H9 (cell line): ENCODE results near the gene WDR5B. TPM values are rescaled to one million over a fixed set of nuclear protein-coding genes. Genes with fewer than 3 reads are reported as not detected.
A peak's percentile ranks its signal among the peaks of the same experiment; 100 is the strongest.

Experiments used
- DNase-seq: peaks from one replicate; pipeline ENCODE4 v3.0.0-alpha.2; 2017
- H2AFZ ChIP-seq: one replicate; pipeline ENCODE4 v1.6.1; 2013; ENCODE audit warnings: mild to moderate bottlenecking, low read length, control low read depth, moderate library complexity
- H2AK5ac ChIP-seq: 2 replicates; pipeline ENCODE4 v1.6.1; 2013; ENCODE audit warnings: low read length, control low read depth, mixed read lengths; ENCODE audit not compliant: insufficient read length
- H2BK120ac ChIP-seq: one replicate; pipeline ENCODE4 v1.6.1; 2013; ENCODE audit warnings: low read depth, mild to moderate bottlenecking, low read length, control low read depth, inconsistent platforms; ENCODE audit not compliant: poor library complexity, severe bottlenecking
- H2BK12ac ChIP-seq: 2 replicates; pipeline ENCODE4 v1.6.1; 2013; ENCODE audit warnings: low read length, control low read depth, mixed read lengths, low read depth; ENCODE audit not compliant: insufficient read length
- H2BK15ac ChIP-seq: 2 replicates; pipeline ENCODE4 v1.6.1; 2013; ENCODE audit warnings: low read depth, low read length, control low read depth
- H2BK20ac ChIP-seq: one replicate; pipeline ENCODE4 v1.6.1; 2013; ENCODE audit warnings: low read depth, mild to moderate bottlenecking, low read length, control low read depth, inconsistent platforms; ENCODE audit not compliant: poor library complexity, severe bottlenecking
- H2BK5ac ChIP-seq: 2 replicates; pipeline ENCODE4 v1.6.1; 2013; ENCODE audit warnings: low read length, control low read depth, mixed read lengths; ENCODE audit not compliant: insufficient read length
- H3K14ac ChIP-seq: 2 replicates; pipeline ENCODE4 v1.6.1; 2013; ENCODE audit warnings: low read length, control low read depth; ENCODE audit not compliant: insufficient read depth
- H3K18ac ChIP-seq: 2 replicates; pipeline ENCODE4 v1.6.1; 2013; ENCODE audit warnings: low read depth, mild to moderate bottlenecking, mixed read lengths, low read length, control low read depth; ENCODE audit not compliant: insufficient read length
- H3K23ac ChIP-seq: 2 replicates; pipeline ENCODE4 v1.6.1; 2013; ENCODE audit warnings: low read length, control low read depth, mixed read lengths, low read depth; ENCODE audit not compliant: insufficient read length
- H3K23me2 ChIP-seq: 2 replicates; pipeline ENCODE4 v1.6.1; 2013; ENCODE audit warnings: low read depth, mild to moderate bottlenecking, mixed read lengths, low read length, control low read depth; ENCODE audit not compliant: insufficient read length, poor library complexity, severe bottlenecking
- H3K27ac ChIP-seq: 2 replicates; pipeline ENCODE4 v1.5.1; 2013; ENCODE audit warnings: low read length, control low read depth, mixed read lengths, low read depth; ENCODE audit not compliant: insufficient read length
- H3K27me3 ChIP-seq: 2 replicates; pipeline ENCODE4 v1.6.1; 2013; ENCODE audit warnings: low read length, control low read depth, inconsistent platforms; ENCODE audit not compliant: insufficient read depth
- H3K4ac ChIP-seq: 2 replicates; pipeline ENCODE4 v1.6.1; 2013; ENCODE audit warnings: low read depth, mild to moderate bottlenecking, control low read depth, inconsistent platforms, low read length, moderate library complexity
- H3K4me1 ChIP-seq: 2 replicates; pipeline ENCODE4 v1.6.1; 2013; ENCODE audit warnings: low read length, control low read depth, inconsistent platforms; ENCODE audit not compliant: insufficient read depth
- H3K4me2 ChIP-seq: 2 replicates; pipeline ENCODE4 v1.6.1; 2013; ENCODE audit warnings: low read length, control low read depth, mixed read lengths; ENCODE audit not compliant: insufficient read length, insufficient read depth
- H3K56ac ChIP-seq: 2 replicates; pipeline ENCODE4 v1.6.1; 2013; ENCODE audit warnings: low read depth, mild to moderate bottlenecking, mixed read lengths, low read length, control low read depth; ENCODE audit not compliant: insufficient read length
- H3K79me1 ChIP-seq: 2 replicates; pipeline ENCODE4 v1.6.1; 2013; ENCODE audit warnings: low read depth, mild to moderate bottlenecking, moderate library complexity, low read length, control low read depth, inconsistent platforms; ENCODE audit not compliant: insufficient read depth, poor library complexity, severe bottlenecking
- H3K79me2 ChIP-seq: 2 replicates; pipeline ENCODE4 v1.6.1; 2013; ENCODE audit warnings: low read length, control low read depth, inconsistent platforms; ENCODE audit not compliant: insufficient read depth
- H3K9ac ChIP-seq: 2 replicates; pipeline ENCODE4 v1.6.1; 2013; ENCODE audit warnings: low read length, control low read depth, mixed read lengths; ENCODE audit not compliant: insufficient read length; ENCODE audit errors: extremely low read depth
- H3K9me3 ChIP-seq: one replicate; pipeline ENCODE4 v1.6.1; 2013; ENCODE audit warnings: low read depth, low read length, inconsistent platforms; ENCODE audit not compliant: control insufficient read depth
- H3T11ph ChIP-seq: one replicate; pipeline ENCODE4 v1.6.1; 2013; ENCODE audit warnings: mild to moderate bottlenecking, low read length, control low read depth, inconsistent platforms
- H4K20me1 ChIP-seq: one replicate; pipeline ENCODE4 v1.6.1; 2013; ENCODE audit not compliant: control insufficient read depth, insufficient read length, insufficient read depth
- H4K5ac ChIP-seq: 2 replicates; pipeline ENCODE4 v1.6.1; 2013; ENCODE audit warnings: low read depth, mild to moderate bottlenecking, mixed read lengths, low read length, control low read depth; ENCODE audit not compliant: insufficient read length
- H4K8ac ChIP-seq: replicated peaks from 2 replicates; pipeline ENCODE4 v1.6.1; 2013; ENCODE audit warnings: low read length, control low read depth, mixed read lengths, low read depth; ENCODE audit not compliant: insufficient read length
- H4K91ac ChIP-seq: 2 replicates; pipeline ENCODE4 v1.6.1; 2013; ENCODE audit warnings: low read depth, mild to moderate bottlenecking, moderate library complexity, mixed read lengths, low read length, control low read depth; ENCODE audit not compliant: insufficient read length
- H3K27ac Mint-ChIP-seq, 3 experiments: 2 replicates in 2 of 3; 3 replicates in 1 of 3; pipeline ENCODE4 v1.8.0; 2020 to 2021; ENCODE audit warnings: mixed read lengths in 3 of 3, mild to moderate bottlenecking in 1 of 3, moderate library complexity in 1 of 3
- H3K27me3 Mint-ChIP-seq: 2 replicates; pipeline ENCODE4 v1.8.0; 2021; ENCODE audit warnings: low read depth, mild to moderate bottlenecking, moderate library complexity, mixed read lengths
- H3K36me3 Mint-ChIP-seq, 3 experiments: 2 replicates in 2 of 3; 3 replicates in 1 of 3; pipeline ENCODE4 v1.8.0; 2020 to 2021; ENCODE audit warnings: low read depth in 3 of 3, mixed read lengths in 3 of 3; ENCODE audit not compliant: insufficient read depth in 1 of 3
- H3K4me1 Mint-ChIP-seq, 2 experiments: 2 replicates each; pipeline ENCODE4 v1.8.0; 2020; ENCODE audit warnings: mixed read lengths in 2 of 2
- H3K4me3 Mint-ChIP-seq, 2 experiments: 2 replicates in 1 of 2; 3 replicates in 1 of 2; pipeline ENCODE4 v1.8.0; 2020 to 2021; ENCODE audit warnings: mild to moderate bottlenecking in 2 of 2, mixed read lengths in 2 of 2, moderate library complexity in 1 of 2
- H3K9me3 Mint-ChIP-seq, 2 experiments: 2 replicates in 1 of 2; 3 replicates in 1 of 2; pipeline ENCODE4 v1.8.0; 2020; ENCODE audit warnings: mild to moderate bottlenecking in 2 of 2, mixed read lengths in 2 of 2, moderate library complexity in 1 of 2
- WGBS: extraction: QIAGEN DNeasy Blood & Tissue Kit; methylation state at CpG from one replicate; pipeline ENCODE4 v1.1.7; 2013; ENCODE audit warnings: missing lambda C conversion rate, low lambda C conversion rate, mixed read lengths; ENCODE audit not compliant: insufficient read length; ENCODE audit errors: extremely low coverage; 5-methylcytosine and 5-hydroxymethylcytosine counted together
- total RNA-seq: library from RNA; stranded (reverse); gene quantifications from 2 replicates; pipeline ENCODE4 v1.2.1, GENCODE V29; 2021
- TF ChIP-seq, protein P1 (sequence below): fragments of 200-600 bp; sonication (generic); conservative IDR thresholded peaks from 3 replicates; pipeline ENCODE4 v1.8.0; 2021; ENCODE audit warnings: antibody characterized with exemption, mild to moderate bottlenecking

The WDR5B gene
- total RNA-seq, 1 experiment from 2014 or later = 3.7 TPM

DNA sequence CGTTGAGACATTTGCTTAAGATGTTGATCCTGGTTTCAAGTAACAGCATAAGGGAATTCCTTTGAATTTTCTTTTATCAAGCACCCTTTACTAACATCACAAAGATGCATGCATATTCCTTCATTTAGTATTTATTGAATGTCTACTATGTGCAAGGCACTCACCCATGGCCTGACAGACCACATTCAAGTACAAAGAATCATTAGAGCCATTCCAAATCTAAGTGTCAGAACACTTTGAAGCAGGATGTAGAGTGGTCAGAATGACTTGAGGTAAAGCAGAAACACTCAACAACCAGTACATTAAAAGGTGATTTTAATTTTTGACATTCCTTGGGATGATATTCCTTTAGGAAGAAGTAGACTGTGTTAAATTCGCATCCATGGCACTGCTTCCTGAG, 6.0 kb upstream of the WDR5B start:
- TF ChIP-seq, protein P1, sequence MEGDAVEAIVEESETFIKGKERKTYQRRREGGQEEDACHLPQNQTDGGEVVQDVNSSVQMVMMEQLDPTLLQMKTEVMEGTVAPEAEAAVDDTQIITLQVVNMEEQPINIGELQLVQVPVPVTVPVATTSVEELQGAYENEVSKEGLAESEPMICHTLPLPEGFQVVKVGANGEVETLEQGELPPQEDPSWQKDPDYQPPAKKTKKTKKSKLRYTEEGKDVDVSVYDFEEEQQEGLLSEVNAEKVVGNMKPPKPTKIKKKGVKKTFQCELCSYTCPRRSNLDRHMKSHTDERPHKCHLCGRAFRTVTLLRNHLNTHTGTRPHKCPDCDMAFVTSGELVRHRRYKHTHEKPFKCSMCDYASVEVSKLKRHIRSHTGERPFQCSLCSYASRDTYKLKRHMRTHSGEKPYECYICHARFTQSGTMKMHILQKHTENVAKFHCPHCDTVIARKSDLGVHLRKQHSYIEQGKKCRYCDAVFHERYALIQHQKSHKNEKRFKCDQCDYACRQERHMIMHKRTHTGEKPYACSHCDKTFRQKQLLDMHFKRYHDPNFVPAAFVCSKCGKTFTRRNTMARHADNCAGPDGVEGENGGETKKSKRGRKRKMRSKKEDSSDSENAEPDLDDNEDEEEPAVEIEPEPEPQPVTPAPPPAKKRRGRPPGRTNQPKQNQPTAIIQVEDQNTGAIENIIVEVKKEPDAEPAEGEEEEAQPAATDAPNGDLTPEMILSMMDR = no peak
- Histone ChIP-seq H3K23ac (no peak overlapping the region), H2BK15ac (no peak overlapping the region), H3K4ac (no peak overlapping the region), H3K27me3 (no peaks in the 10 kb centered on the region), H2BK12ac (no peak overlapping the region), H3K4me2 (no peak overlapping the region), H2AK5ac (no peak overlapping the region), H3K9me3 (no peaks in the 10 kb centered on the region), H3K4me1 (no peaks in the 10 kb centered on the region), H2BK5ac (no peak overlapping the region), H3K27ac (no peak overlapping the region), H2AFZ (no peak overlapping the region), H2BK120ac (no peak overlapping the region), H3K56ac (no peak overlapping the region), H4K20me1 (no peaks in the 10 kb centered on the region), H3K18ac (no peak overlapping the region), H3K14ac (no peak overlapping the region), H3K23me2 (no peaks in the 10 kb centered on the region), H4K8ac (no peak overlapping the region), H4K5ac (no peak overlapping the region), H3K79me2 (no peaks in the 10 kb centered on the region), H3K9ac (no peak overlapping the region), H3T11ph (no peak overlapping the region), H4K91ac (no peak overlapping the region), H3K79me1 (no peaks in the 10 kb centered on the region), H2BK20ac (no peak overlapping the region)
- Mint-ChIP-seq H3K27ac (0 out of 7 replicates have a peak overlapping the region, but pooled peaks of 2 of the 3 experiments have one; percentile 12 to 24), H3K4me1 (peaks cover 2 to 5% of the 10 kb centered on the region in 2 experiments; a peak in 2 of 4 replicates), H3K9me3 (no peaks in the 10 kb centered on the region), H3K36me3 (peaks cover 0 to 28% (median 16%) of the 10 kb centered on the region in 3 experiments; a peak in 6 of 7 replicates), H3K4me3 (no peak overlapping the region), H3K27me3 (no peaks in the 10 kb centered on the region)
- no peak for DNase-seq
- no CpG with 5 or more reads among the region's 2 CpGs for WGBS
